Activated effector memory CD4-positive, alpha-beta T cell treated with Interleukin-2 at 50 U/mL for 16 hours (primary cell): Measurements from ENCODE around the gene PRPF40B.
"Not testable (repeated sequence)": the region's sequence is repeated elsewhere in the genome, so short reads cannot be mapped to it uniquely, and the experiment has no call there.

Source experiments
- DNase-seq: peaks from one replicate; pipeline ENCODE4 v3.0.0-alpha.2; 2020

Gene PRPF40B

GRCh38 chr12:49623142-49623904 lies at the start of gene PRPF40B:
Gene PRPF40B, plus strand, starts transcription at chr12:49623561. Its CDS starts 30 bp downstream, at chr12:49623591.
- peak; percentile 78 for DNase-seq

DNA sequence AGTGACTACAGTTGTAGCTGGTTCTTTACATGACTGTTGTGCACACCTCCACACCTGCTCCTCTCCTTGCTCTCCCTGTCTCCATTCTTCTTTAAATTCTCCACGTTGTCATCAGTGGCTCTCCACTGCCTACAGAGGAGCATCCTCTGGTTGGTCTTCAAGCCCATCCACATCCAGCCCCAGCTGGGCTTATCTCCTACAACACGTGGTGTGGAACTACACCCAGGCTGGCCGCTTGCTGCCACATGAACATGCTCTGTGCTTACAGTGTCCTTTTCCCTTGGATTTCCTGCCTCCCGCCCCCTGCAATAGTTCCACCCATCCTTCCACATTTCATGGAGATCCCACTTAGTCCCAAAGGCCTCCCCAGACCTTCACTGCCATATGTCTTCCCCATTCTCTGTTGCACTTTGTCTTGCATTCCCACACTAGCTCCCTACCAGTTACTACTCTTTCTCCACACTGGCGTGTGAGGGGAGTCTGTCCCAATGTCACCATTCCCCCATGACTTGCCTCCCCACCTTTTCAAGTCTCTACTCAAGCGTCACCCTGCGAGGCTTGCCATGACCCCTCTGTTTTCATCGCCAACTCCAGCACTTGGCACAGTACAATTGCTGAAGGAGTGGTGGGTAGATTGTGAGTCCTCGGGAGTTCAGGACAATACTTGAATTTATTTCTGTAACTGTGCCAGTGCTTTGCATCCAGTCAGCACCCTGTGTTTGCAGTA lies 45.6 kb upstream of the PRPF40B start:
- DNase-seq = no peak

DNA sequence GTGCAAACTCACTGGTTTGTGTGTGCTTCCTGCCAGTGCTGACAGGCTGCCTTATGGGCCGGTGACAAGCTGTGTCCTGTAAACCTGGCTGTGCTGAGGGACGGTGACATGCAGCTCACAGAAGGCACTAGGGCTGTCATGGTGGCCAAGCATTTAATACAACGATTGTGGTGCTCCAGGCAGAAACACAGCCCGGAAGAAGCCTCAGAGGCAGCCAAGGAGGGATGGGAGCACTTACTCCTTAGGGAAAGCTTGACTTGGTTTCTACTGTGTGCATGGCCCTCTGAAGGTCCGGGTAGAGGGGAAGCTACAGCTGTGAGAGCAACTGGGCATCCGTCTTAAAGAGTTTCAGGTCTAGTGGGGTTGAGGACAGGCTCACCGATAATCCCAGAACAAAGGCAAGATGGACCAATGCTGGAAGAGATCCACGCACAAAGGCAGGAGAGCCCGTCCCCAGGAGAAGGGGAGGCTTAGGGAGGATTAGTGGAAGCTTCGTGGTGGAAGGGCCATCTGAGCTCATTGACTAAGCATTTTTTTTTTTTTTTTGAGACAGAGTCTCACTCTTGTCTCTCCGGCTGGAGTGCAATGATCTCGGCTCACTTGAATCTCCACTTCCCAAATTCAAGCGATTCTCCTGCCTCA lies 44.8 kb upstream of the PRPF40B start:
- no peak for DNase-seq

DNA sequence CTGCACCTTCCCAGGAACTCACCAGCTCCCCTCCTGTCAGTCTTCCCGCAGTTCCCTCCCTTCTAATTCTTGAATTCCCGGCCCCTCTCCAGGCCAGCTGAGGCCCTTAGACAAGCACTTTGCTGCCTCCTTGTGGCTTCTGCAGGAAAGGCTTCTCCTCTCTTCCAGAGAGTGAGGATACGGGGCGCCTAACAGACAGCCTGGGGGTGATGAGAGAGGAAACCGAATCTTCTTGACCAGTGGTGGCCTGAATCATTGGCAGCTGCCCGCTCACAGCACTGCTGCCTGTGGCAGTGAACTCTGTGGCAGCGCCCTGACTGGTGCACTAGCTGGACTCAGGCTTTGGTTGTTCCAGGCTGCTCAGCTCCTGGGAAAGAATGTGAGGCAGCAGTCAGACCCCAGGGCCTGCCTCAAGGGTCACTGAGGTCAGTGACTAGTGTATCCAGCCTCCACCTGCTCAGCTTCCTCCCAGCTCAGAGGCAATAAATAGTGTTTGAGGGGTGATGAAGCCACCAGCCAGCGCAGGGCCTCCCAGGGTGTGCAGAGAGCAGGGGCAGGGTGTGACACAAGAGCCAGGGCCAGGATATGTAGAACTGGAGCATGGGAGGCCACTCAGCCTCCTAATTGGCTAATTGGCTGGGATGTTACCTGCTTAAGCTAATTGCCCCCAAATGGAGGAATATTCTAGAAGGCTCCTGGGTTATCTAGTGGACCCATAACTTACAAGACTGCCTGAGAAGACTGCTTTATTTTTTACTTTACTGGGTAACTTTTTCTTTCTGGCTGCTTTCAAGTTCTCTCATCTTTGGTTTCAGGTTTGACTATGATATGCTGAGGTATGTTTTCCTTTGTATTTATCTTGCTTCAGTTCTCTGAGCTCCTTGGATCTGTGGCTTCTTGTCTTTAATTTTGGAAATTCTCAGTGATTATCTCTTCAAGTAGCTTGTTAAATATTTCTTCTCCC lies 42.5 kb upstream of the PRPF40B start:
- peak; percentile 13 for DNase-seq

DNA sequence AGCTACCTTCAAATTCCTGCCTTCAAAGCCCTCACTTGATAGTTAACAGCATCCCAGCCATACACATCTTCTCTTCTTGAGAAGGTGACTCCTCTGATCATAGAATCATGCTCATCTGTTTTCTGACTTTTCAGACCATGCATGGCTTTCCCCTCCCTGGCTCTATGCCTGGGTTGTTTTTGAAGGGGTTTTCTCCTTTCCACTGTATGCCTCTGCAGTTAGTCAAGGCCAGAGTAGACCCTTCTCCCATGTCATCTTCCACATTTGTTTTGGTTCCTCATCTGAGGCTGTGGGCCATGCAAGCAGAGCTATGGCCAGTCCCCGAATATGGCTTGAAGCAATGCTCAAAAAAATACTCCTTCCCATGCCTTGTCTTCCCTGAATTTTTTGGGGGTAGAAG lies 41.2 kb upstream of the PRPF40B start:
- DNase-seq = no peak

DNA sequence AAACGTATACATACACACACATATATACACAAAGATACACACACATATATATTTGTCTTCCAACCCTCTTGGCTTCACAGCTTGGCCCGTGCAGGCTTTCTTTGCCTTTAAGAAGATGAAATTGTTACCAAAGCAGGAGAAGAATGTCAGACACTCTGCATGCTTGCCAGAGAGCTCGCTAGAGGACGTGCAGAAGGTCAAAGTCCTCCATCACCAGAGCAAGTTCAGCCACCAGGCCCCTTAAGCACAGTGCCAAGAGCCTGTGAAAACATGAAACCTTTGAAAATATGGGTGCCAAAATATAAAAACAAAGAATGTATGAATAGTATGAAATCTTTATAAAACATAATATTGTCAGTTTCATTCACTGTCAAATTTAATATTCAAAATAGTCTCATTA lies 40.5 kb upstream of the PRPF40B start:
- no peak for DNase-seq

- no peak for DNase-seq
Observed at GRCh38 chr12:49583366-49584094, 39.8 kb upstream of the PRPF40B start.

- DNase-seq = no peak
Observed at GRCh38 chr12:49584591-49584990, 38.8 kb upstream of the PRPF40B start.

DNA sequence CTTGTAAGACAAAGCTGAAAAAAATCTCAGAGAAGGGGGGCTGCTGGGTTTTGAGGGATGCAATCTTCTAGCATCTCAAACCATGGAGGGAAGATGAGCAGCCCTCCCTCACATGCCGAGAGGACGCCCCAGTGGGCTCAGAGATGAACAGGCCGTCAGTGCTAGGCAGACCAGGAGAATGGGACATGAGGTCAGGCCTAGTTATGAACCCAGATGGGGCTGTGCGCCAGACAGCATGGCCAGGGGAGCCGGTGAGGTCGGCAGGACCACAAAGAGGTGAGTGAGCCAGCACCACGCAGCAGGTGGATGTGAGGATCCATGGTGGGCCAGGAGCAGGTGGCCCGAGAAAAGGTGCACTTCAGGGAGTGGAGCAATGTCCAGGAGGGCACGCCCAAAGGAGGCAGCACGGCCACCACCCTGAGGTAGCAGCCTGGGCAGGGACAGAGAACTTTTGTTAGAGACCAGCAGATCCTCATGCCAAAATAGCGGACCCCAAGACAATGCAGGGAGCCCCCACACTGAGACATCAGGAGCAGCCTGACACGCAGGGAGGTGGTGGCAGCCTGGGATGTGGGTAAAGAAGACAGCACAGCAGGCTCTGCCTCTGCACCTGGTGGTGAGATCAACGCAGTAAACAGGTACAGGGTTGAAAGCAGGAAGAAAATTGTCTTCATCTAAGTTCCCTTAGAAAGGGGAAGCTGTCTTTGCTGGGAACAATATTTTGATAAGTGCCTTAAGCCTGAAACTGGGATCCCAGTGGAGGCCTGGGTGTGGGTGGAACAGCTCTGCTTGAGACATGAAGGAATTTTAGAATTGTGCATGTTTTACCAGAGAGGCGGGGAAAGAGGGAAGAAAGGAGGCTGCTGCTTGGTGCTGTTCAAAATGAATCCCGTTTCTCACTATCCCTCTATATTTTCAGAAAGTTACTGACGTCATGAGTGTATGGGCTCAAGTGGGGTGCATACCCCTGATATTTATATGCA lies 37.6 kb upstream of the PRPF40B start:
- DNase-seq = no peak

- DNase-seq = no peak
Observed at GRCh38 chr12:49587174-49587908, 36.0 kb upstream of the PRPF40B start.

DNA sequence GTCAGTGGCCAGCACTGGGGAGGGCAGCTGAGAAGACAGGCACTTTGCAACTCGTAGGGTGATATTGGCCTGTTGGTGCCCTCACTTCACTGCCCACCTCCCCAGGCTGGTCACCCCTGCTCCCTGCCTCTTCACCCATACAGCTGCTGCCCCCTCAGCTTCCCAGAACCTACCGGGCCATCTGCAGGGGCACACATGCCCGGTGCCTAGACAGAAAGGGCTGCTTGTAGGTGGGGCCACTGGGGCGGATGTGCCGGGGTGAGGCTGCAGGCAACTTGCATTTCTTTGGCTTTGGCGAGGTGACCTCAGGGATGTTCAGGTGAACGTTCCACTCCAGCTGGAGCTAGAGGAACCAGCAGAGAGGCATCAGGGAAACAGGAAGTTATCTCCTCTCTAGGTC lies 35.1 kb upstream of the PRPF40B start:
- DNase-seq = no peak

DNA sequence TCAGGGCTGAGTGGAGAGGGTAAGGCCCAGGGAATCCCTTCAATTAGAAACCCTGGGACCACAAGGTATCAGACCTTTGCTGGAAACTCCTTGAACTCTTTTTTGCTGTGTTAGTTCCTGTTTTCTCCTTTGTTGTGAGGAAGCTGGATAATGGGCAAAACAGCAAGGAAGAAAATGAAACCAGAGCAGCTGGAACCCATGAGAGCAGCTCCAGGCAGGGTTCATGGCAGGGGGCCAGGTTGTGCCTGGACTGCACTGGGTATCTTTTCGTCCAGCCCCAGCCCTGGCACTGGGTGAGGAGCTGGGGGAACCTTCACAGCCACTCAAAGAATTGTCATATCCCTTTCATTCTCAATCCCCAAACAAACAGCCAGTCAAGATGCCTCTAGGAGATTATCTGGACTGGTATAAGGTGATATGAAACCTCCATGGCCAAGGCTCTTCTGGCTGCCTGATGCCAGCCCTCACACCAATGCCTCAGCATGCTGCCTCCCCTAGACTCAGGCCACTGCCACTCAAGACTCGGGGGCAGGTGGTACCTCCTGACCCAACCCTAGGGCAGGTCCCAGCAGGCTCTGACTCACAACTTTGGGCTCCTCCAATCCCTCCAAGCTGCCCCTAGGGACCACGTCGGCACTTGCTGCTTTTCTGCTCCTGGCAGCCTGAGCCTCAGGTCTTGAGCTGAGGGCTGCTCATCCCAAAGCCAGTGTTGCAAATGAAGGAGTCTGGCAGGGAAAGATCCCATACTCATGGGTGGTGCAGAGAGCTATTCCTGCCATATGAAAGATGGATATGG lies 34.4 kb upstream of the PRPF40B start:
- DNase-seq = no peak

GRCh38 chr12:49598527-49598926 lies 24.8 kb upstream of the PRPF40B start:
- DNase-seq = no peak

- DNase-seq = no peak
Observed at GRCh38 chr12:49599961-49600360, 23.4 kb upstream of the PRPF40B start.

- DNase-seq = no peak
Observed at GRCh38 chr12:49603721-49604120, 19.6 kb upstream of the PRPF40B start.

DNA sequence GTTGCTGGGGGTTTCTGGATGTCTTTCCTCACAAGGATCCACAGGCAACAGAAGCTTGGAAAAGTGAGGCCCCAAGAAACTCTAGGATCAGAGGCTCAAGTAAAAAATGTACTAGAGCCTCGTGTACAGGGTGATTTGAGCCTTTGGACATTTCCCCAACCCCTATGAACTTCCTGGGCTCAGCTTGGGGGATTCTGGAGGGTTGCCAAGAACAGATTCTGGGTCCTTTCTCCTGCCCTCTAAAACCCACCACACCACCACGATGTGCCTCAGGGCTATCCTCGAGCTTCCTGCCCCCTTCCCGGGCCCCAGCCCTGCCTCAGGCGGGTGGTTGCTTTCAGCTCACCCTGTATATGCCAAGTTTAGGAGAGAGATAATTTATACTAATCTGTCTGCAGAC lies 18.5 kb upstream of the PRPF40B start:
- no peak for DNase-seq

DNA sequence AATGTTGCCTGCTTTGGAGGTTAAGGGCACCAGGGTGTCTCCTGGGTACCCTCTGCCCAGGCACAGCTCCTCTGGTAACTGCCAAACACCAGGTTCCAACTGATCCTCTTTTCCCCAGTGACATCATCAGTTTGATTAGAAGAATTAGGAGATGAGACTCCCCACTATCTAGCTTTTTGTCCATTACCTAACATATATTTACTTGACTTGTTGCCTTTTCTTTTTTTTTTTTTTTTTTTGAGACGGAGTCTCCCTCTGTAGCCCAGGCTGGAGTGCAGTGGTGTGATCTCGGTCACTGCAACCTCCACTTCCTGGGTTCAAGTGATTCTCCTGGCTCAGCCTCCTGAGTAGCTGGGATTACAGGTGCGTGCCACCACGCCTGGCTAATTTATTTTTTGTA lies 17.8 kb upstream of the PRPF40B start, which contains the start of gene FAM186B:
FAM186B (minus strand) TSS at position 101 of the 400 bp plus-strand sequence. CDS start 162 bp downstream, outside the sequence.
- not testable (repeated sequence) for DNase-seq

DNA sequence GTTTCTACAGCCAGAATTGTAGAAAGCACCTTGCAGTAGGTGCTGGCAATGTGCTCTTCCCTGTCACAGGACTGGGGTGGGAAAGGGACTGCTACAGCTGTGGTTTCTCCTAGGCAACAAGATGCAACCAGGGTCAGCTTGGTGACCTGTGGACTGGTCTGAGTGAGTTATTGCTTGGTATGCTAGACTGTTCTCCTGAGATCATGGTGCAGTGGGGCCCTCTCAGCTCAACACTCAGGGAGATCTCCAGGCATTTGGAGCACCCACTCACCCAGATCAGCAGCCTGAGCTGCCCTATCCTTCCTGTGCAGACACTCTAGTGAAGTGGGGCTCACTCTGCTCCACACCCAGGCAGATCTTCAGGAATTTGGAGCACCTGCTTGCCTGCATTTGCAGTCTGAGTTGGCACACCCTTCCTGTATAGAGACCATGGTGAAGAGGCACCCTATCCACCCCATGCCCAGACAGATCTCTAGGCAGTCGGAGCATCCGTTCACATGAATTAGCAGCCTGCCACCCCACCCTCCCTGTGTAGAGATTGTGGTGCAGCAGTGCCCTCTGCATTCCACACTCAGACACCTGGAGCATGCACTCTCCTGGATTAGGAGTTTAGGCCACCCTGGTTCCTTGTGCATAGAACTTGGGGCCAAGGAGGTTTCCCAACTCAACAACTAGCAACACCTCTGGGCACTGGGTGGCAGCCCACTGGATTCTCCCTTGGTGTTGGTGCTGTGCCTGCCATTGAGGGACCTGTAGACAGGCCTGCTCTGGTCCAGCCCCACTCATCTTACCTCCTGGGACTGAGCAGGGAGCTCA lies 14.1 kb upstream of the PRPF40B start:
- no peak for DNase-seq
